Psoas muscle (tissue), 8 donors: ENCODE results near the gene PPT1. TPM values are rescaled to one million over a fixed set of nuclear protein-coding genes. Genes with fewer than 3 reads are reported as not detected.

Experiments
- ATAC-seq, 4 donors: fragments of 200-7000 bp; cut with Tn5 transposase; one replicate each; pipeline ENCODE4 v1.9.1; 2020; ENCODE audit warnings: moderate library complexity in 3 of 4, mild to moderate bottlenecking in 2 of 4
- DNase-seq, 2 donors: peaks; one replicate each; pipeline ENCODE4 v3.0.0-alpha.2; 2020
- H3K27ac ChIP-seq: fragments of 200-600 bp; one replicate; pipeline ENCODE4 v1.8.0; 2022
- H3K27me3 ChIP-seq, 3 donors: fragments of 200-600 bp in 1 of 3; one replicate each; pipeline versions ENCODE4 v1.6.1 to v1.8.0; 2013 to 2022; ENCODE audit warnings: low read length in 2 of 3, mild to moderate bottlenecking in 2 of 3, moderate library complexity in 1 of 3; ENCODE audit not compliant: insufficient read depth in 3 of 3
- H3K36me3 ChIP-seq, 2 donors: fragments of 200-600 bp in 1 of 2; one replicate each; pipeline versions ENCODE4 v1.6.1 to v1.8.0; 2013 to 2022; ENCODE audit warnings: low read depth in 1 of 2, mild to moderate bottlenecking in 1 of 2, moderate library complexity in 1 of 2; ENCODE audit not compliant: insufficient read depth in 1 of 2
- H3K4me1 ChIP-seq: fragments of 200-600 bp; one replicate; pipeline ENCODE4 v1.8.0; 2022
- H3K4me3 ChIP-seq: fragments of 200-600 bp; one replicate; pipeline ENCODE4 v1.8.0; 2022; ENCODE audit warnings: mild to moderate bottlenecking
- H3K9me3 ChIP-seq: fragments of 200-600 bp; one replicate; pipeline ENCODE4 v1.8.0; 2022
- WGBS, 3 donors: extraction: QIAGEN DNeasy Blood & Tissue Kit; methylation state at CpG; one replicate each; pipeline versions ENCODE4 v1.1.6 to v1.1.7; 2013; 5-methylcytosine and 5-hydroxymethylcytosine counted together
- intact Hi-C, 2 donors: fragments of 100-400 bp; cut with DNase I; formaldehyde crosslinking; loops; one replicate each; pipeline versions ENCODE4 v1.11.0 to v1.14.2; 2022
- polyA plus RNA-seq, 3 donors: library from polyadenylated mRNA; stranded (reverse); fragments of 200-250 nt; gene quantifications; one replicate each; pipeline ENCODE4 v1.2.3, GENCODE V29; 2013
- total RNA-seq, 4 donors: library from RNA; stranded (reverse); fragmentation: NEBNext Ultra II Directional in 2 of 4; extraction: Animal tissue kit (Norgen Biotek cat#: 25700) in 2 of 4; gene quantifications; one replicate each; pipeline versions ENCODE4 v1.2.1 to v1.2.4, GENCODE V29; 2021 to 2023
- TF ChIP-seq, protein P1 (sequence below): fragments of 200-600 bp; IDR thresholded peaks from one replicate; pipeline ENCODE4 v1.8.0; 2022; ENCODE audit warnings: antibody characterized with exemption
- donor health status: healthy with polysubstance abuse.
- donor health status: DM: no; HTN: no; CAD: no; lungs with moderate emphysema.
- donor health status: Bipolar disorder and iron deficiency.
- donor health status: healthy.
- donor health status: DM: yes; HTN: yes; CAD: no.
- donor health status: DM: no; HTN: no; CAD: no.
- donor health status: DM: no; HTN: no; CAD: no.
- donor health status: DM: yes; HTN: yes; CAD: no.

The PPT1 gene
- total and polyA plus RNA-seq, 7 donors = 13.4 to 21.8 (median 17.7) TPM

DNA sequence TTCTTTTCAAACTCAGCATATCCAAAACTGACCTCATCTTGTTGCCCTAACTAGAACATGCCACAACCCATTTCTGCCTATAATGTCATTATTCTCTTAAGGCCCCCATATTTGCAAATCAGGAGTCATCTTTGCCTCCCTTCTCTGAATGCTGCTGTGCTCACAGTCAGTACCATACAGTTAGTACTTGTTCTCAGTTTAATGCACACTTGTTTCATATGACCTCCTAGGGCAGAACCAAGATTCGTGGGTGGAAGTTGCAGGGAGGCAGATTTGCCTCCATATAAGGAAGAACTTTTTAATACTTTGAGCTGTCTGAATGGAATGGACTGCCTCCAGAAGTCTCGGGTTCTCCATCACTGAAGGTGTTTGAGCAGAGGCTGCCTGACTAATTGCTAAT lies 47.3 kb downstream of the PPT1 start:
- Histone ChIP-seq H3K36me3 (peaks cover 6 to 8% of the 10 kb centered on the region in 2 donors), H3K4me3 (no peak overlapping the region), H3K27ac (peak overlapping the region; percentile 15), H3K9me3 (no peaks in the 10 kb centered on the region), H3K4me1 (peaks cover 37% of the 10 kb centered on the region), H3K27me3 (no peaks in the 10 kb centered on the region)
- TF ChIP-seq, protein P1, sequence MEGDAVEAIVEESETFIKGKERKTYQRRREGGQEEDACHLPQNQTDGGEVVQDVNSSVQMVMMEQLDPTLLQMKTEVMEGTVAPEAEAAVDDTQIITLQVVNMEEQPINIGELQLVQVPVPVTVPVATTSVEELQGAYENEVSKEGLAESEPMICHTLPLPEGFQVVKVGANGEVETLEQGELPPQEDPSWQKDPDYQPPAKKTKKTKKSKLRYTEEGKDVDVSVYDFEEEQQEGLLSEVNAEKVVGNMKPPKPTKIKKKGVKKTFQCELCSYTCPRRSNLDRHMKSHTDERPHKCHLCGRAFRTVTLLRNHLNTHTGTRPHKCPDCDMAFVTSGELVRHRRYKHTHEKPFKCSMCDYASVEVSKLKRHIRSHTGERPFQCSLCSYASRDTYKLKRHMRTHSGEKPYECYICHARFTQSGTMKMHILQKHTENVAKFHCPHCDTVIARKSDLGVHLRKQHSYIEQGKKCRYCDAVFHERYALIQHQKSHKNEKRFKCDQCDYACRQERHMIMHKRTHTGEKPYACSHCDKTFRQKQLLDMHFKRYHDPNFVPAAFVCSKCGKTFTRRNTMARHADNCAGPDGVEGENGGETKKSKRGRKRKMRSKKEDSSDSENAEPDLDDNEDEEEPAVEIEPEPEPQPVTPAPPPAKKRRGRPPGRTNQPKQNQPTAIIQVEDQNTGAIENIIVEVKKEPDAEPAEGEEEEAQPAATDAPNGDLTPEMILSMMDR = no peak
- 36 to 62% (median 45%) methylated on average over 2 of the region's 2 CpGs for WGBS, 3 donors
- no peak for ATAC-seq
- intact Hi-C loops = loop anchor here in 1 of 2 donors (10.0 kb wide), 1 partner anchor 205 kb away; the partner anchor contains the start of gene ZMPSTE24
- DNase-seq = no peak

DNA sequence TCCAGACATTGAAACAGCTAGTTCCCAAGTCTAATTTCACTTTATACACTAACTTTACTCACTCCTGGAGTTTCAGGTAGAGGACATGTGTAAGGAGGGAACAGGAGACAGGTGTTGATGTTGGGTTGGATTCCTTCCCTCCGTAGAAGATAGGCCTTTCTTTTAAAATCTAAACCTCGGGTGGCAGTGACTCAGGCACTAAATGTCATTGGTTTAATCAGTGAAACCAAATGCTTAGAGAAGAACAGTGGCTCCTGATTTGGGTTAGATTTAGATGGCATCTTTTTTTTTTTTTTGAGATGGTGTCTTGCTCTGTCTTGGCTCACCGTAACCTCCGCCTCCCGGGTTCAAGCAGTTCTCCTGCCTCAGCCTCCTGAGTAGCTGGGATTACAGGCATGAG lies 49.3 kb downstream of the PPT1 start:
- TF ChIP-seq, protein P1 = no peak
- ATAC-seq (no peak), DNase-seq (no peak)
- 79 to 85% (median 84%) methylated on average over 5 of the region's 5 CpGs for WGBS, 3 donors
- Histone ChIP-seq H3K9me3 (no peaks in the 10 kb centered on the region), H3K36me3 (peaks cover 8 to 9% of the 10 kb centered on the region in 2 donors), H3K27ac (peak overlapping the region; percentile 42), H3K4me1 (peaks cover 37% of the 10 kb centered on the region), H3K27me3 (no peaks in the 10 kb centered on the region), H3K4me3 (no peak overlapping the region)
- intact Hi-C loops = loop anchor here in 1 of 2 donors (10.0 kb wide), 1 partner anchor 207 kb away; the partner anchor contains the start of gene ZMPSTE24

DNA sequence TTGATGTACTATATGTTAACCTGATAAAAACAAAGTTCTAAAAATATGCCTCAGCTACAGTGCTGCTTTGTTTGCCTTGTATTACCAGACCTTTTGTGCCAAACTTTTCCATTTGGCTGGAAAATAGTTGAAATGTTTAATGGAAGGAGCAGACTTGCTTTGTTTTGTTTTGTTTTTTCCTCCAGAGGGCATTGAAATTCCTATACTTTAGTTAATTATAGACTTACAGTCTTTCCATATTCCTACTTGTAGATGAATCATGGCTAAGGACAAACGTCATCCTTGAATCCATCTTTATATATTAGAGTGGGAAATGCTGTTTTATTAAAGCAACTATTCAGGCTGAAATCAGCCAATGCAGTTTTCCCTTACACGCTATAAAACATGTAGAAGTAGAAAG lies 49.8 kb downstream of the PPT1 start:
- intact Hi-C loops = loop anchor here in 1 of 2 donors (10.0 kb wide), 1 partner anchor 208 kb away; the partner anchor contains the start of gene ZMPSTE24
- TF ChIP-seq, protein P1 = no peak
- no peaks in the 10 kb centered on the region for H3K27me3 ChIP-seq
- H3K27ac ChIP-seq = peak overlapping the region; percentile 42
- no peak for ATAC-seq
- no peak for DNase-seq
- no peaks in the 10 kb centered on the region for H3K9me3 ChIP-seq
- peaks cover 40% of the 10 kb centered on the region for H3K4me1 ChIP-seq
- no peak overlapping the region for H3K4me3 ChIP-seq
- H3K36me3 ChIP-seq = peaks cover 8 to 13% of the 10 kb centered on the region in 2 donors
- 40 to 71% (median 71%) methylated on average over 2 of the region's 2 CpGs for whole genome bisulfite sequencing, 3 donors

DNA sequence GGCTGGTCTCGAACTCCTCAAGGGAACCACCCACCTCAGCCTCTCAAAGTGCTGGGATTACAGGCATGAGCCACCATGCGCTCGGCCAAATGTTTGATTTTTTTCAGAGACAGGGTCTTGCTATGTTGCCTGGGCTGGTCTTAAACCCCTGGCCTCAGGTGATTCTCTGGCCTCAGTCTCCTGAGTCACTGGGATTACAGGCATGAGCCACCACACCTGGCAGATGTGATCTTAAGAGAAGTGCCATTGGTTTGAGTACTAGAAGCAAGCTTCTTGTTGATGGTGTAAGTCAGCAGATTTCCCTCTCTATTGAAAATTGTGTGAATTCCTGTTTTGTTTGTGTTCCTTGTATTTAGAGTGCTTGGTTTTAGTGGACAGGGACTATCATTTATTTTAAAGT lies 51.3 kb downstream of the PPT1 start:
- no peak overlapping the region for H3K27ac ChIP-seq
- ATAC-seq (no peak), DNase-seq (no peak)
- H3K4me1 ChIP-seq = peaks cover 37% of the 10 kb centered on the region
- no peaks in the 10 kb centered on the region for H3K9me3 ChIP-seq
- H3K36me3 ChIP-seq = peaks cover 4 to 15% of the 10 kb centered on the region in 2 donors
- 93 to 97% (median 96%) methylated on average over 3 of the region's 3 CpGs for WGBS, 3 donors
- intact Hi-C loops = loop anchor here in 1 of 2 donors (10.0 kb wide), 1 partner anchor 209 kb away; the partner anchor contains the start of gene ZMPSTE24
- no peaks in the 10 kb centered on the region for H3K27me3 ChIP-seq
- TF ChIP-seq, protein P1 = no peak
- H3K4me3 ChIP-seq = no peak overlapping the region

DNA sequence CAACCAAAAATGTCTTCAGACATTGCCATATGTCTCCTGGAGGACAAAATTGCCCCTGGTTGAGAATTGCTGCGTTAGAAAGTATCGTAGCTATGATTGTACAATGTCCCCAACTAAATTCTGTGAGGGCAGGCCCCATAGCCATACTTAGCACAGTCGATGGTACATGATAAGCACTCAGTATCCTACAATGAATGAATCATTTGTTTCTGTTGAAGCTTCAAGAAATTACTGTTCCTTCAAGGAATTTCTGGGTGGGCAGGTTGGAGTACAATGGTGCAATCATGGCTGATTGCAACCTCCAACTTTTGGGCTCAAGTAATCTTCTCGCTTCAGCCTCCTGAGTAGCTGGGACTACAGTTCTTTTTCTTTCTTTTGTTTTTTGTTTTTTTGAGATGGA lies 51.9 kb downstream of the PPT1 start:
- Histone ChIP-seq H3K27ac (no peak overlapping the region), H3K4me1 (peaks cover 35% of the 10 kb centered on the region), H3K9me3 (no peaks in the 10 kb centered on the region), H3K4me3 (no peak overlapping the region), H3K27me3 (no peaks in the 10 kb centered on the region), H3K36me3 (peaks cover 0 to 15% of the 10 kb centered on the region in 2 donors)
- no peak for ATAC-seq
- 90 to 97% (median 92%) methylated on average over 4 of the region's 4 CpGs for WGBS, 3 donors
- no peak for DNase-seq
- intact Hi-C loops = loop anchor here in 1 of 2 donors (10.0 kb wide), 1 partner anchor 210 kb away; the partner anchor contains the start of gene ZMPSTE24
- TF ChIP-seq, protein P1 = no peak
